AML-193 (cell line): ENCODE results near the gene MGRN1.

ENCODE experiments used
- DNase-seq, 2 experiments: peaks; one replicate each; lab custom pipeline; 2025; lab: John Stamatoyannopoulos, UW

Gene MGRN1

GRCh38 chr16:4697848-4698291 is 73.2 kb downstream of the MGRN1 start:
- DNase-seq, result no peak

GRCh38 chr16:4698321-4699045 is 73.9 kb downstream of the MGRN1 start:
- no peak for DNase-seq

DNA sequence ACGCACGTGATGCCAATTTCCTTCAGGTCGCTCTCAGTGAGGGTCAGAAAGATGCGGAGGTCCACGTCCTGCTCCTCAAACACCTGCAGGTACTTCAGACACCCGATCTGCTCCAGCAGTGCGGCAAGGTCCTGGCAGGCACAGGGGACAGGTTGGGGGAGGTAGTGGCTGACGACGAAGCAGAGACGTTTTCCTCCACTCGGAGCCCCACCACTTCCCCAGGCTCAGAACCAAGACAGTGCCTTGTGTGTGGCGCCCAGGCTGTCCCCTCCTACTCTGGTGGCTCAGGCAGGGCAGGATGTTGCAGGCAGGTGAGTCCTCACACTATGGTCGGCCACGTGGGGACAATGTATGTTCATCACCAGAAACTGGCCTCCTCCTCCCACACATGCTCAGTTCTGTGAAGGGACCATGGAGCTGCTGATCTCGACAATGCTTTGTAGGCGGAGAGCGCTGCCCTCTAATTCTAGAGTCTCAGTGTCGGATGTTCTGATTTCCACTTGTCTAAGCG is 74.5 kb downstream of the MGRN1 start:
- no peak for DNase-seq

DNA sequence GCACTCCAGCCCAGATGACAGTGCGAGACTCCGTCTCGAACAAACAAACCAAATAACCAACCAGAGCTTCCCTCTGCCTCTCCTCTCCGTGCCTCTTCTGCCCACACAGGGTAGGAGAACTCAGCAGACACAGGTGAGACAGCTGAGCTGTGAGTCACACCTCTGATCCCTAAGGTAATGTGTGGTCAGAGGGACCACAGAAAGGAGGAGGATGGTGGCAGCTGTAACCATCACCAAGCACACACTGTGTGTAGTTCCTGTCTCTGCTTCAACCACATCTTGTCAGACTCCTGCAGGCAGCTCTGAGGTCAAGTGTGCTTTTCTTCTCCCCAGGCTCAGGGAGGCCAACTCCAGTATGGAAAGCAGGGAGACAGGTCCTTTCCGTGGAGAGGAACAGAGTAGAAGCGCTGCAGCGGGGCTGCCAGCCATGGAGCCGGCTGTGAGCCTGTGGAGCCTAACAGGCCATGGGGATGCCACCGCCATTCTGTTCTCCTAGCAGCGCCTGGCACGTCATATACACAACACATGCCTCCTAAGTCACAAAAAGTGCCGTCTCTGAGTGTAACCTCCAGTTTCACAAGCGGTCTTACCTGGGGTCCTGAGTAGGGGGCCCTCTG is 75.9 kb downstream of the MGRN1 start:
- DNase-seq, result no peak

- no peak for DNase-seq
Measured at GRCh38 chr16:4700997-4701743, 76.5 kb downstream of the MGRN1 start.

DNA sequence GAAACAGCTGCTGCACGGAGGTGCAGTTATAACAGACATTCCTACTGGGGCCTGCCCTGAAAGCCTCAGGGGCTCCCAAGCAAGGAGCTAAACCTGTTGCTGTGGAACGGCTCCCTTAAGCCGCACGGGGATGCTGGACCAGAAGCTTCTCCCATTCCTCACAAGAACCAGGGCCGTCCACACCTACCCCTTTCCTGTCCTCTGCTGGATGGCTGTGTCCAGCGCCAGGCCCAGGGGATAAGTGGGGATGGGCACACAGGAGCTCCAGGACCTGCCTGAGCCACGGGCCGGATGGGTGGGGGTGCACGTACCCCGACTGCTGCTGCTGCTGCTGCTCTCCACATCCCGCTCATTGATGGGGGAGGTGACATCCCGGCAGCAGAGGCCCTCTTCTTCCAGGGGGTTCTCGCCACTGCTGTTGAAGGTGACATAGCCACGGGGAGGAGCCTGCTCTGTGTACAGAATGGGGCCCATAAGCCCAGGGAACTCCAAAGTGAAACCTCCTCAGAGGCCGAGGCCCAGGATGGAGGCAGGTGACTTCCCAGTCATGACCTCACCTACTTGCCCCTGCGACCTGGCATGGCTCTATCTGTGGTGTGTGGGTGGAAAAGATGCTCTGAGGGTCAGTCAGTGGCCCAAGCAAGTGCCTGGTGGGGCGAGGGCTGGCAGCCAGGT is 77.3 kb downstream of the MGRN1 start:
- DNase-seq, result no peak

DNA sequence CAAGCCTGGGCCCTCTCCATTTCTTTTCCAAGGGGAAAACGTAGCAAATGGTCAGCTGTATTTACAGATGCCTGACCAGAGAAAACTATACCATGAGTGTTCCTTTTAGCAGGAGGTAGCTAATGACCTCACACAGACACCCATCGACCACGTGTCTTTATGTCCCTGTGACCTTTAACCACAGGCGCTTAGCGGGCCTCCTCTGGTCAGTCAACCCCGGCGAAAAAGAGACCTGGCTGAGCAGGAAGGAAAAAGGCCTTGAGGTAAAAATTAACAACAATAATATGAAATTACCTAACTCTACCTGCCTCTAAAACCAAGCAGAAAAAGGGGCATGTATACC is 77.8 kb downstream of the MGRN1 start:
- DNase-seq, result no peak

DNA sequence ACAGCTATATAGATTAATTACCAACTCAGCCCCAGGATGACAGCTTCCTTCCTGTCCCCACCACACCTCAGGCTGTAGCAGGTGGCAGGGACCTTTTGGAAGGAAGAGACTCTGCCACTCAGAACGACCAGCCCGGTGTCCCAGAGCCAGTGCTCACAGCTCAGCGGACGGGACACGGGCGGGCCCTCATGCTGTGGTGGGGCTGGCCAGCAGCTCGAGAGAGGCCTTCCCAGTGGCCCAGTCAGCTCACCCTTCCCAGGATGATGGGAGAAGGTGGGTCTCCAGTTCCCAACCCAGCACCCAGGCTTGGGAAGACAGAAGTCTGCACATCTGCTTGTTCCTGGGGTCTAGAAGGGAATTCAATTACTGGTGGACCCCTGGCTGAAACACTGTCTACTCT is 79.3 kb downstream of the MGRN1 start:
- DNase-seq, result no peak

GRCh38 chr16:4704491-4704890 is 79.9 kb downstream of the MGRN1 start:
- DNase-seq, result no peak

- DNase-seq, result no peak
Measured at GRCh38 chr16:4704913-4705312, 80.3 kb downstream of the MGRN1 start.

GRCh38 chr16:4706871-4707270 is 82.2 kb downstream of the MGRN1 start:
- no peak for DNase-seq

- DNase-seq, result no peak
Measured at GRCh38 chr16:4709481-4709880, 84.9 kb downstream of the MGRN1 start.

- DNase-seq, result no peak
Measured at GRCh38 chr16:4713663-4714501, 89.3 kb downstream of the MGRN1 start.

DNA sequence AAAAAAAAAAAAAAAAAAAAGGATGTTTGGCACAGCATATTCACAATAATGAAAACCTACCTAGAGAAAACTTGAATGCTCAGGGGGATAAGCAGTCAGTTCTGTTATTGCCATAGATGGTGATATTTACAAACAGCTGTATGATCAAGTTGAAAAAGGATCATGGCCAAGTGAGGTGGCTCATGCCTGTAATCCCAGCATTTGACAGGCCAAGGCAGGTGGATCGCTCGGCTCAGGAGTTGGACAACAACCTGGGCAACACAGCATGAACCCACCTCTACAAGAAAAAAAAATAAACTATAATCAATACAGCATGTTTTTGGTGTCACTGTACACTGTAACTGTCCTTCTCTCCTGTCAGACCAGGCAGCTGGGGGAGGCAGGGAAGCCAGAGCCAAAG is 90.4 kb downstream of the MGRN1 start:
- DNase-seq, result no peak

DNA sequence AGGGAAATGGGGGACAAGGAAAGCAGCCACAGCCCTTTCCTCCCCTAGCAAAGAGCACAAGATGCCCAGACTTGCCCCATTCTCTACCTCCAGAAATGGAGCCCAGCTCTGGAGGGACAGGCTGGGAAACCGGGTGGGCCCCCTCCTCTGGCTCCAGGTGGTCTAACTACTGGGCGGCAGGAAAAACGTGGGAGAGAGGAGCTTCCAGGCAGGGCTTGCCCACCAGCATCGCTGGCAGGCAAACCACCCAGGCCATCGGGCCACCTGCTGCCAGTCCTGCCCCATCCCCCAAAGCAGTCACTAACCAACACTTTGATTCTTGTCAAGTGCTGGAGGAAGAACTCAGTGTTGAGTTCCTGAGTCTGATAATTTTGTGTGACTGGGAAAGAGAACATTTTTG is 93.8 kb downstream of the MGRN1 start:
- no peak for DNase-seq

DNA sequence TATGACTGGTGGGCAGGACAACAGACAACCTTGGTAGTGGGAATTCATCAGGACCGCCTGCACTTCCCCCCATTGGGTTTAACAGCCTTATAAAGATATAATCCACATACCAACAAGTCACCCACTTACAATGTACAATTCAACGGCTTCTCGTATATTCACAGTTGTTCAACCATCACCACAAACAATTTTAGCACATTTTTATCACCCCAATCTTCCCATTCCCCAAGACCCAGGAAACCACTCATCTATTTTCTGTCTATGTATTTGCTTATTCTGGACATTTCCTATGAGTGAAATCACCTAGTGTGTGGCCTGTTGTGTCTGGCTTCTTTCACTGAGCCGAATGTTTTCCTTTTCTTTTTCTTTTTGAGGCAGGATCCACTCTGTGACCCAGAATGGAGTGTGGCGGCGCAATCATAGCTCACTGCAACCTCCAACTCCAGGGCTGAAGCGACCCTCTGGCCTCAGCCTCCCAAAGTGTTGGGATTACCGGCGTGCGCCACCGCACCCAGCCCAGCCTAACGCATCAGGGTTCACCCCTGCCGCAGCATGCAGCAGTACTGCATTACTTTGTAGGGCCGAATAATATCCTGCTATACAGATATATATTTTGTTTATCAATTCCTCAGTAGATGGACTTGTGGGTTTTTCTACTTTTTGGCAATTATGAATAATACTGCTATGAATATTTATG is 98.6 kb downstream of the MGRN1 start:
- DNase-seq, result no peak

GRCh38 chr16:4724661-4725270 is 100.1 kb downstream of the MGRN1 start:
- DNase-seq, result no peak

- DNase-seq, result no peak
Measured at GRCh38 chr16:4726616-4727015, 102.0 kb downstream of the MGRN1 start.

GRCh38 chr16:4728676-4729075 is 104.0 kb downstream of the MGRN1 start:
- no peak for DNase-seq

DNA sequence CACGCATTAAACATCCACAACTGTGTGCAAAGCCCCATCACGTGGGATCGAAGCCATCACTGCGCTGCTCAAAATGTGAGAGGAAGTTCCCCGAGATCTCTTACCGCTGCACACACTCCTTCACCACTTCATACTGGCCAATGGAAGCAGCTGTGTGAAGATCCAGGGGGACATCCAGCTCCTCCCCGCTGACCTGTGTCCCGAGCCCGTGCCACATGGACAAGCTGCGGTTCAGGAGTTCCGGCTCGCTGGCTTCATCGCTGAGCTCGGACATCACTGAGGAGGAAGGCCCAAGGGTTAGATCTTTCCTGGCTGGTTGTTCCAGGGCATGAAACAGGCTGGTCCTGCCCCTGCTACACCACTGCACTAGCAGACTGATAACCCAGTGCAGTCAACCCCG is 105.2 kb downstream of the MGRN1 start:
- no peak for DNase-seq
